Gastroesophageal sphincter (tissue), 4 donors: ENCODE results near the gene SEMA6C. TPM values are rescaled to one million over a fixed set of nuclear protein-coding genes. Genes with fewer than 3 reads are reported as not detected.

ENCODE experiments used
- ATAC-seq: fragments of 150-250 bp; one replicate; pipeline ENCODE4 v1.9.1; 2016; ENCODE audit warnings: mild to moderate bottlenecking, moderate library complexity
- H3K27ac ChIP-seq, 4 donors: fragments of 200-600 bp; sonication (generic) in 3 of 4; 1 replicate in 3 of 4; 2 replicates in 1 of 4; pipeline ENCODE4 v1.5.1; 2016 to 2019
- H3K27me3 ChIP-seq: fragments of 200-600 bp; sonication (generic); one replicate; pipeline ENCODE4 v1.5.1; 2019
- H3K36me3 ChIP-seq, 2 donors: fragments of 200-600 bp; sonication (generic); one replicate each; pipeline ENCODE4 v1.5.1; 2019; ENCODE audit warnings: control low read depth in 1 of 2
- H3K4me1 ChIP-seq, 3 donors: fragments of 200-600 bp; sonication (generic); 1 replicate in 2 of 3; 2 replicates in 1 of 3; pipeline ENCODE4 v1.5.1; 2016 to 2019; ENCODE audit warnings: control low read depth in 2 of 3
- H3K4me3 ChIP-seq, 2 donors: fragments of 200-600 bp; sonication (generic); one replicate each; pipeline ENCODE4 v1.5.1; 2019; ENCODE audit warnings: mild to moderate bottlenecking in 1 of 2, moderate library complexity in 1 of 2
- H3K9me3 ChIP-seq, 3 donors: fragments of 200-600 bp; sonication (generic); one replicate each; pipeline ENCODE4 v1.5.1; 2017 to 2019; ENCODE audit warnings: control low read depth in 2 of 3
- CTCF ChIP-seq, 4 experiments: fragments of 200-600 bp in 2 of 4; fragments of 450-650 bp in 2 of 4; sonication (generic) in 1 of 4; IDR thresholded peaks; one replicate each; pipeline ENCODE4 v1.5.1; 2017 to 2019; ENCODE audit warnings: antibody characterized with exemption in 4 of 4, mild to moderate bottlenecking in 2 of 4, moderate library complexity in 2 of 4
- EP300 ChIP-seq: sonication (generic); formaldehyde crosslinking; IDR thresholded peaks from one replicate; pipeline ENCODE4 v1.6.1; 2017; ENCODE audit warnings: antibody characterized with exemption, mild to moderate bottlenecking
- POLR2A ChIP-seq, 2 donors: fragments of 450-650 bp; IDR thresholded peaks; one replicate each; pipeline ENCODE4 v1.6.1; 2017; ENCODE audit warnings: antibody characterized with exemption in 2 of 2, mild to moderate bottlenecking in 2 of 2, moderate library complexity in 1 of 2
- POLR2AphosphoS5 ChIP-seq: sonication (generic); formaldehyde crosslinking; IDR thresholded peaks from one replicate; pipeline ENCODE4 v1.6.1; 2017; ENCODE audit warnings: antibody characterized with exemption
- whole genome bisulfite sequencing, 2 donors: methylation state at CpG; one replicate each; pipeline ENCODE4 v1.1.5; 2018; ENCODE audit warnings: low coverage in 1 of 2; 5-methylcytosine and 5-hydroxymethylcytosine counted together
- total RNA-seq, 4 donors: library from RNA; depleted of rRNA; stranded (reverse); fragments of >200 nt; gene quantifications; one replicate each; pipeline ENCODE4 v1.1.0, GENCODE V29; 2016

The SEMA6C gene
- total RNA-seq, 4 donors from 2014 or later = 6.1 to 13.9 (median 8.0) TPM

- Histone ChIP-seq H3K4me1 (peaks cover 0 to 53% (median 26%) of the 10 kb centered on the region in 3 donors), H3K9me3 (no peaks in the 10 kb centered on the region), H3K36me3 (peaks cover 0 to 23% of the 10 kb centered on the region in 2 donors), H3K4me3 (peak overlapping the region in 1 of 2 donors; percentile 67), H3K27ac (peak overlapping the region in 3 of 4 donors; percentile 82 to 93 (median 86)), H3K27me3 (no peaks in the 10 kb centered on the region)
- 37 to 45% methylated on average over 2 to 4 of the region's 5 CpGs for WGBS, 2 donors
- ATAC-seq = no peak
- TF ChIP-seq CTCF (IDR thresholded peaks at IDR 0.05) (no peak), EP300 (no peak)
Measured at GRCh38 chr1:151143986-151144385, 2.4 kb downstream of the SEMA6C start.

- no peak for TF ChIP-seq POLR2AphosphoS5
- TF ChIP-seq POLR2A (IDR thresholded peaks at IDR 0.05) = no peak
- no peak for TF ChIP-seq CTCF (IDR thresholded peaks at IDR 0.05)
- TF ChIP-seq EP300 = no peak
- ATAC-seq = no peak
- peaks cover 0 to 32% of the 10 kb centered on the region in 2 donors for H3K36me3 ChIP-seq
- no peak overlapping the region for H3K4me3 ChIP-seq
- peaks cover 0 to 53% (median 26%) of the 10 kb centered on the region in 3 donors for H3K4me1 ChIP-seq
- H3K9me3 ChIP-seq = no peaks in the 10 kb centered on the region
- 20 to 90% methylated on average over 1 to 2 of the region's 7 CpGs for WGBS, 2 donors
- no peaks in the 10 kb centered on the region for H3K27me3 ChIP-seq
- H3K27ac ChIP-seq = peak overlapping the region in 3 of 4 donors; percentile 45 to 86 (median 82)
Measured at GRCh38 chr1:151143057-151143435, 3.4 kb downstream of the SEMA6C start.

- WGBS, 2 donors = 86% methylated on average over 1 of the region's 5 CpGs; no CpG with 5 or more reads in 1 of the 2 donors
- H3K27ac ChIP-seq = peak overlapping the region in 2 of 4 donors; percentile 82 to 86
- TF ChIP-seq POLR2A (IDR thresholded peaks at IDR 0.05) (no peak), CTCF (IDR thresholded peaks at IDR 0.05) (no peak), POLR2AphosphoS5 (no peak), EP300 (no peak)
- no peak overlapping the region for H3K4me3 ChIP-seq
- no peak for ATAC-seq
- peaks cover 0 to 48% (median 26%) of the 10 kb centered on the region in 3 donors for H3K4me1 ChIP-seq
- no peaks in the 10 kb centered on the region for H3K27me3 ChIP-seq
- H3K36me3 ChIP-seq = peaks cover 0 to 37% of the 10 kb centered on the region in 2 donors
- no peaks in the 10 kb centered on the region for H3K9me3 ChIP-seq
Measured at GRCh38 chr1:151142411-151143056, 3.9 kb downstream of the SEMA6C start.

GRCh38 chr1:151137789-151138188 lies 8.6 kb downstream of the SEMA6C start:
- Histone ChIP-seq H3K36me3 (peaks cover 0 to 80% of the 10 kb centered on the region in 2 donors), H3K27ac (no peak overlapping the region), H3K27me3 (no peaks in the 10 kb centered on the region), H3K4me3 (no peak overlapping the region), H3K4me1 (peaks cover 0 to 8% (median 2%) of the 10 kb centered on the region in 3 donors), H3K9me3 (no peaks in the 10 kb centered on the region)
- WGBS, 2 donors = 76 to 83% methylated on average over 3 to 6 of the region's 7 CpGs
- no peak for TF ChIP-seq POLR2AphosphoS5
- no peak for TF ChIP-seq CTCF (IDR thresholded peaks at IDR 0.05)
- no peak for TF ChIP-seq POLR2A (IDR thresholded peaks at IDR 0.05)
- no peak for TF ChIP-seq EP300
- no peak for ATAC-seq
